SJSA1 (cell line): ENCODE data around the gene KCNK3. TPM values are rescaled to one million over a fixed set of nuclear protein-coding genes. Genes with fewer than 3 reads are reported as not detected.

Experiments used
- DNase-seq, 2 experiments: peaks; one replicate each; pipeline ENCODE4 v3.0.0-alpha.2; 2015 to 2020; ENCODE audit warnings: low spot score in 2 of 2, low read depth in 1 of 2
- H3K27ac ChIP-seq: fragments of 250-450 bp; sonication (Bioruptor Pico); 2 replicates; pipeline ENCODE4 v1.5.1; 2020; ENCODE audit warnings: mild to moderate bottlenecking, moderate library complexity
- H3K27me3 ChIP-seq: fragments of 250-450 bp; sonication (Bioruptor Pico); replicated peaks from 2 replicates; pipeline ENCODE4 v1.5.1; 2020; ENCODE audit warnings: mild to moderate bottlenecking, moderate library complexity
- H3K36me3 ChIP-seq: fragments of 250-450 bp; sonication (Bioruptor Pico); 2 replicates; pipeline ENCODE4 v1.5.1; 2020; ENCODE audit warnings: mild to moderate bottlenecking
- H3K4me1 ChIP-seq: fragments of 250-450 bp; sonication (Bioruptor Pico); replicated peaks from 2 replicates; pipeline ENCODE4 v1.6.1; 2021; ENCODE audit warnings: mild to moderate bottlenecking
- H3K4me3 ChIP-seq: fragments of 250-450 bp; sonication (Bioruptor Pico); 2 replicates; pipeline ENCODE4 v1.5.1; 2020; ENCODE audit warnings: mild to moderate bottlenecking
- H3K9me3 ChIP-seq: fragments of 250-450 bp; sonication (Bioruptor Pico); replicated peaks from 2 replicates; pipeline ENCODE4 v1.5.1; 2020; ENCODE audit warnings: mild to moderate bottlenecking
- total RNA-seq: library from RNA; depleted of rRNA; stranded (reverse); fragments of >200 nt; shearing (Covaris generic); gene quantifications from 2 replicates; pipeline ENCODE4 v1.2.3, GENCODE V29; 2014

KCNK3 gene
- total RNA-seq, 1 experiment from 2014 or later = not detected

- no peaks in the 10 kb centered on the region for H3K36me3 ChIP-seq
- H3K4me1 ChIP-seq = no peaks in the 10 kb centered on the region
- H3K9me3 ChIP-seq = no peaks in the 10 kb centered on the region
- no peak for DNase-seq
- no peak overlapping the region for H3K4me3 ChIP-seq
- peaks cover 48% of the 10 kb centered on the region for H3K27me3 ChIP-seq
- no peak overlapping the region for H3K27ac ChIP-seq
These were observed 5.2 kb upstream of the KCNK3 start for GRCh38 chr2:26687328-26687727.

DNA sequence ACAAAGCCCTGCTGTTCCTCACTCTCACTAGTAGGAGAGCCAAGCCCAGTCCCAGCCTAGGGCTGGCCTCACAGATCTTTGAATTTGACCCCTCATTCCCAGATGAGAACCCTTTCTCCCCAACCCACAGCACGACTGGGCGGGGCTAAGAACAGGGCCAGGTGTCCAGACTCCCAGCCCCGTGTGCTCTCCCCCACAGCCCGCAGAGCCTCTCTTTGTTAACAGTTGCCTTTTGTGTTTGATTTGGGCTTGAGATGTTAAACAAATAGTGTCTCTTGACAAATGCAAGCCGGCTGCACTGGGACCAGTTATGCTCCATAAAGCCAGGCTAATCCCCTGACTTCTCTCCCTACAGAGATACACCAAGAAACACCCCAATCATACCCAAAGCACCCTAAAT is 4.7 kb upstream of the KCNK3 start:
- no peaks in the 10 kb centered on the region for H3K36me3 ChIP-seq
- no peak overlapping the region for H3K4me3 ChIP-seq
- no peak overlapping the region for H3K27ac ChIP-seq
- peaks cover 49% of the 10 kb centered on the region for H3K27me3 ChIP-seq
- H3K4me1 ChIP-seq = peaks cover 2% of the 10 kb centered on the region; the same call in 1 of the 2 replicates
- no peak for DNase-seq
- no peaks in the 10 kb centered on the region for H3K9me3 ChIP-seq

GRCh38 chr2:26691161-26691560 is 1.4 kb upstream of the KCNK3 start:
- Histone ChIP-seq H3K27ac (no peak overlapping the region), H3K4me1 (peaks cover 3% of the 10 kb centered on the region; the same call in 1 of the 2 replicates), H3K36me3 (no peaks in the 10 kb centered on the region), H3K27me3 (peaks cover 64% of the 10 kb centered on the region), H3K4me3 (no peak overlapping the region), H3K9me3 (no peaks in the 10 kb centered on the region; the same call in 1 of the 2 replicates)
- no peak for DNase-seq

DNA sequence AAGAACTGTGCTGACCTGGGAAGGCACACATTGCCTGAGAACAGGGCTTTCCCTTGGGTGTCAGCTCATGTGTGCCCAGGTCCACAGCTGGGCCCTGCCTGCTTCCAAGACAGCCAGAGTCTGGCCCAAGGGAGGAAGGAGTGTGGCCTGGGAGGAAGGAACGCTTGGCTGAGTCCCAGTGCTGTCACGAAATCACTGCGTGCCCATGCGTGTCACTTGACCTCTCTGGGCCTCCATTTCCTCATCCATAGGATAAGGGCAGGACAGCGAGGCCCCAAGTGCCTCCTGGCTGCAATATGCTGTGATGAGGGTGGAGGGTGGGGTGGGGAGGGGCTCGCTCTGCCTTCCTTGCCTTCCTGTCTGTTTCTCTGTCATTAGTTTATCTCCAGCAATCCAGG is 642 bp upstream of the KCNK3 start:
- DNase-seq = no peak
- Histone ChIP-seq H3K36me3 (no peaks in the 10 kb centered on the region), H3K27ac (no peak overlapping the region), H3K9me3 (no peaks in the 10 kb centered on the region; the same call in 1 of the 2 replicates), H3K4me1 (peaks cover 3% of the 10 kb centered on the region; the same call in 1 of the 2 replicates), H3K27me3 (peaks cover 64% of the 10 kb centered on the region), H3K4me3 (no peak overlapping the region)

GRCh38 chr2:26692897-26693849 is 651 bp downstream of the KCNK3 start:
- H3K27me3 ChIP-seq = peaks cover 64% of the 10 kb centered on the region
- no peak overlapping the region for H3K4me3 ChIP-seq
- DNase-seq = no peak
- H3K4me1 ChIP-seq = peaks cover 3% of the 10 kb centered on the region; the same call in 1 of the 2 replicates
- no peaks in the 10 kb centered on the region; the same call in 1 of the 2 replicates for H3K9me3 ChIP-seq
- H3K27ac ChIP-seq = no peak overlapping the region
- no peaks in the 10 kb centered on the region for H3K36me3 ChIP-seq

GRCh38 chr2:26694001-26694400 is 1.5 kb downstream of the KCNK3 start:
- Histone ChIP-seq H3K36me3 (no peaks in the 10 kb centered on the region), H3K9me3 (no peaks in the 10 kb centered on the region; the same call in 1 of the 2 replicates), H3K27me3 (peaks cover 61% of the 10 kb centered on the region), H3K4me1 (peaks cover 3% of the 10 kb centered on the region; the same call in 1 of the 2 replicates), H3K27ac (no peak overlapping the region), H3K4me3 (no peak overlapping the region)
- DNase-seq = no peak

DNA sequence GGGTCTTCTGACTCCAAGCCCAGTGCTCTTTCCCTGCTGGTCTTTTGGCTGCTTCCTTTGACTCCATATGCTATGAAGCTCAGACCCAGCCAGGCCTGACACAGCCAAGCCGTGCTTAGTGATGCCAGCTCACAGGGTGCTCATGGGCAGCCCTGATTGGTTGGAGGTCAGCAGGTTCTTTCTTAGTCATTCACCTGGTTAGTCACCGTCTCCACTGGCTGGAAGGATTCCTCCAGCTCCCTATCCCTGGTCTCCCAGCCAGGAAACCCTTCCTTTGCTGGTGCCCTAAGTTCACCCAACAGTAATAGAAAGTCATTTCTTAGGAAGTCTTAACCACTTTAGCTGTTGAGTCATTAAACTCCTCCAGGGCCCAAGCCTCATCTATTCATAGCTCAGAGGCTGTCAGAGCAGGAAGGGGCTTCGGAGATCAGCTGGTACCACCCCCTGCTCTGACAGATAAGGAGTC is 3.9 kb downstream of the KCNK3 start:
- H3K27me3 ChIP-seq = peaks cover 45% of the 10 kb centered on the region
- no peak overlapping the region for H3K27ac ChIP-seq
- no peaks in the 10 kb centered on the region for H3K36me3 ChIP-seq
- no peak overlapping the region for H3K4me3 ChIP-seq
- H3K9me3 ChIP-seq = no peaks in the 10 kb centered on the region; the same call in 1 of the 2 replicates
- peaks cover 3% of the 10 kb centered on the region; the same call in 1 of the 2 replicates for H3K4me1 ChIP-seq
- DNase-seq = no peak

DNA sequence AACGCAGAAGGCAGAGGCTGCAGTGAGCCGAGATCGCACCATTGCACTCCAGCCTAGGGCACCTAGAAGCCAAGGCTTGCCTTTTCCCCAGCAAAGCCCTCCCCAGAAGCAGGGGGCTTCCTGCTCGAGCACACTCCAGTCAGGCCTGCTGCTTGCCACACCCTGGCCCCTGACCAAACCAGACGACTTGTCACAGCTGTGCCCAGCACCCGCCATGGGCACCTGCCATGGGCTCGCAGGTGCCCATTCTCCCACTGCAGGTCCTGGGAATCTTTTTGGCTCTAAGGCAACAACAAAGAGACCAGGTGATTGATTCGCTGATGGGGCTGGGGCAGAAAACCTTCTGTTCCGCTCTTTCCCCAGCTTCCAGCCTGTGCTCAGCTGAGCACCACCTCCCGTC is 4.9 kb downstream of the KCNK3 start:
- no peak overlapping the region for H3K27ac ChIP-seq
- H3K27me3 ChIP-seq = peaks cover 36% of the 10 kb centered on the region
- peaks cover 3% of the 10 kb centered on the region; the same call in 1 of the 2 replicates for H3K4me1 ChIP-seq
- H3K4me3 ChIP-seq = no peak overlapping the region
- no peaks in the 10 kb centered on the region for H3K36me3 ChIP-seq
- no peak for DNase-seq
- H3K9me3 ChIP-seq = no peaks in the 10 kb centered on the region; the same call in 1 of the 2 replicates

- Histone ChIP-seq H3K27me3 (peaks cover 23% of the 10 kb centered on the region), H3K36me3 (no peaks in the 10 kb centered on the region), H3K4me1 (no peaks in the 10 kb centered on the region), H3K27ac (no peak overlapping the region), H3K4me3 (no peak overlapping the region), H3K9me3 (no peaks in the 10 kb centered on the region)
- DNase-seq = no peak
These were observed 6.8 kb downstream of the KCNK3 start for GRCh38 chr2:26699295-26699694.

DNA sequence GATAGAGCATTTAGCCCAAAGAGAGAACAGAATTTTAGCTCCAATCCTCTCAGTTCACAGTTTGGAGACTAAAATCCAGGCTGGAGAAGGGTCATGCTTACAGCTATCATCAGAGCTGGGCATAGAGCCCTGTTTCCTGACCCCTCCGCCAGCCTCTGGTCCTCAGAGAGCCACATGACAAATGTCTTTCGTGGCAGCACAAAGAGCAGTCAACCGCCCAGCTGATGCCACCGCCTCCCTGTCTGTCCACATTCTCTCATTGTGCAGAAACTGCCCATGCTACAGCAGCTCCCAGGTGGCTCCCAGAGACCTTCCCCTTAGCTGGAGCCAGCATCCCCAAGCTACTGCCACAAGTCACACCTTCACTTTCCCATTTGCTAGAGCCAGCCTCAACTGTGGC is 7.6 kb downstream of the KCNK3 start:
- Histone ChIP-seq H3K4me1 (no peaks in the 10 kb centered on the region), H3K27ac (no peak overlapping the region), H3K9me3 (no peaks in the 10 kb centered on the region), H3K36me3 (no peaks in the 10 kb centered on the region), H3K27me3 (peaks cover 15% of the 10 kb centered on the region; the same call in 1 of the 2 replicates), H3K4me3 (no peak overlapping the region)
- no peak for DNase-seq

DNA sequence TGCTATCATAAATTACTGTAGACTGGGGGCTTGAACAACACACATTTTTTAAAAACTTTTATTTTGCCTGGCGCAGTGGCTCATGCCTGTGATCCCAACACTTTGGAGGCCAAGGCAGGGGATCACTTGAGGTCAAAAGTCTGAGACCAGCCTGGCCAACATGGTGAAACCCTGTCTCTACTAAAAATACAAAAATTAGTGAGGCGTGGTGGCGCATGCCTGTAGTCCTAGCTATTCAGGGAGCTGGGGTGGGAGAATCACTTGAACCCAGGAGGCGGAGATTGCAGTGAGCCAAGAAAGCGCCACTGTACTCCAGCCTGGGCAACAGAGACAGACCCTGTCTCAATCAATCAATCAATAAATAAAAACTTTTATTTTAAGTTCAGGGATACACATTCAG is 9.1 kb downstream of the KCNK3 start:
- DNase-seq = no peak
- Histone ChIP-seq H3K36me3 (no peaks in the 10 kb centered on the region), H3K4me1 (no peaks in the 10 kb centered on the region), H3K27me3 (0 out of 2 replicates have a peak, but pooled peaks cover 9% of the 10 kb centered on the region), H3K9me3 (no peaks in the 10 kb centered on the region), H3K4me3 (no peak overlapping the region), H3K27ac (no peak overlapping the region)

GRCh38 chr2:26702025-26702424 is 9.5 kb downstream of the KCNK3 start:
- no peaks in the 10 kb centered on the region for H3K9me3 ChIP-seq
- no peak overlapping the region for H3K4me3 ChIP-seq
- 0 out of 2 replicates have a peak, but pooled peaks cover 8% of the 10 kb centered on the region for H3K27me3 ChIP-seq
- DNase-seq = no peak
- H3K4me1 ChIP-seq = no peaks in the 10 kb centered on the region
- no peak overlapping the region for H3K27ac ChIP-seq
- no peaks in the 10 kb centered on the region for H3K36me3 ChIP-seq

DNA sequence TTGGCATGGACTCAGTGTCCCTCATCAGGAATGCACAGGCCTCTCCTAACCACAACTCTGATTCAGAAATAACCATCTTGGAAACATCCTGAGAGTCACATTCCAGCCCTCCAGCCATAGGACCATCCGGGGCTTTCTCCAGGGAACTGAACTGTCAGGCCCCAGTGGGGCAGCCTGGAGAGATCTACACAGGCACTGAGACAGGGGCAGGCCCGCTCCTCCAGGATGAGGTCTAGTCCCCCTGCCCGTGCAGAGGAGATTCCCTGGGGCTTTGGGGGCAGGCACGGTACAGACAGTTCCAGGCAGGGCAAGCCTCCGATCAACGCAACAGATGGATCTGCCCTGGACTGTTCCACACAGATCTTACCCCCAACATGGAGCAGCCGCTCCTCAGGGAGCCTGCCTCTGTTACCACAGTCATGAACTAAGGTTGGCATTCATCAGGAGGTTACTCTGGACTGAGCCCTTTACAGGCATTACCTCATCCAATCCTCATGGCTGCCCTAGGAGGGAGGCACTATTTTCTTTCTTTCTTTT is 12.0 kb downstream of the KCNK3 start:
- DNase-seq = no peak
- no peaks in the 10 kb centered on the region for H3K36me3 ChIP-seq
- no peaks in the 10 kb centered on the region for H3K4me1 ChIP-seq
- no peak overlapping the region for H3K4me3 ChIP-seq
- no peak overlapping the region for H3K27ac ChIP-seq
- H3K27me3 ChIP-seq = 0 out of 2 replicates have a peak, but pooled peaks cover 7% of the 10 kb centered on the region
- no peaks in the 10 kb centered on the region for H3K9me3 ChIP-seq

DNA sequence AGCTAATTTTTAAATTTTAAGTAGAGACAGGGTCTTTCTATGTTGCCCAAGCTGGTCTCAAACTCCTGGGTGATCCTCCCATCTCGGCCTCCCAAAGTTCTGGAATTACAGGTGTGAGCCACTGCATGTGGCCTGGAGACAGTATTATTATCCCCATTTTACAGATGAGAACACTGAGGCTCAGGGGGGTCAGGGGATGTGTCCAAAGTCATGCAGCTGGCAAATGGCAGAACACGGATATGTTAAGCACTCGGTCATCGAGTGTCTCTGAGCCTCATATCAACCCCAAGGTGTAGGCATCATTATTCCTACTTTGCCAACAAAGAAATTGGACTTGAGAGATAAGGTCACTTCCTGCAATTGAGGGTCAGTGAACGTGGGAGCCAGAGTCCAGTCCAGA is 12.6 kb downstream of the KCNK3 start:
- Histone ChIP-seq H3K9me3 (no peaks in the 10 kb centered on the region), H3K4me3 (no peak overlapping the region), H3K4me1 (no peaks in the 10 kb centered on the region), H3K27me3 (0 out of 2 replicates have a peak, but pooled peaks cover 5% of the 10 kb centered on the region), H3K27ac (no peak overlapping the region), H3K36me3 (no peaks in the 10 kb centered on the region)
- no peak for DNase-seq
